GM12875 (cell line): ENCODE measurements around the gene SYNJ2.
A peak's percentile ranks its signal among the peaks of the same experiment; 100 is the strongest.

Experiments
- H3K4me3 ChIP-seq: one replicate; pipeline ENCODE4 v1.5.1; 2011; ENCODE audit warnings: low read depth, low read length, control low read depth
- TF ChIP-seq, protein P1 (sequence below): IDR thresholded peaks from 2 replicates; pipeline ENCODE4 v1.5.1; 2011; ENCODE audit warnings: low read depth, mild to moderate bottlenecking, control low read depth, inconsistent platforms, low read length, moderate library complexity, borderline replicate concordance; ENCODE audit not compliant: insufficient read depth

The SYNJ2 gene

DNA sequence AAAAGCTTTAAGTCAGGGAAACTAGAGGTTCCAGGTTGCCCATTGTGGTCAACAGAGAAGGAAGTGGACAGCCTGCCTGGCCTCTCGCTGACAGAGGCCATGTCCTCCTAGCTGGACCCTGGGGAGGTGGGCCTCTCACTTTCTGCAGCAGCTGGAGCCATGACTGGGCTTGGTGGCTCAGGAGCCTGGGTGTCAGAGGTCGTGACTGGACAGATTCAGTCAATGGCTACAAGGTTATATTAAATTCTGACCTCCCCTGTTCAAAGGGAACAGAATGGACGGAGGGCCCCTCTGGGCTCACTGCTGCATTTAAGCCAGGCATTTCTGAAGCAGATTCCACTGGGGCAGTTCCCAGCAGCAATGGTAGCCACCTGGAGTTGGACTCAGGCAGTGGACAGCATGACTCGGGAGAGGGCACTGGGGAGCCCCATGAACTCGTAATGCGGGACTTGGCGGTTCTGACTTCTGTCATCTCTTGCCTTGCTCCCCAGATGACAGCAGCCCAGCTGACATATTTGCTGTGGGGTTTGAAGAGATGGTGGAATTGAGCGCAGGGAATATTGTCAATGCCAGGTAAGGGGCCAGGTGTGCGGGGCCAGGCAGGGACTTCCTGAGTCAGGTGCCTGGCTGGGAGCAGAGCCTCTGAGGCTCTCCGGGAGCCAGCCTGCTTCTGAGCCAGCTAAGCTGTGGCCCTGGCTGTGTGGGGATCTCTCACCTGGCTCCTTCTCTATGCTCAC lies 86.7 kb downstream of the SYNJ2 start:
- H3K4me3 ChIP-seq, result no peak overlapping the region
- TF ChIP-seq, protein P1, sequence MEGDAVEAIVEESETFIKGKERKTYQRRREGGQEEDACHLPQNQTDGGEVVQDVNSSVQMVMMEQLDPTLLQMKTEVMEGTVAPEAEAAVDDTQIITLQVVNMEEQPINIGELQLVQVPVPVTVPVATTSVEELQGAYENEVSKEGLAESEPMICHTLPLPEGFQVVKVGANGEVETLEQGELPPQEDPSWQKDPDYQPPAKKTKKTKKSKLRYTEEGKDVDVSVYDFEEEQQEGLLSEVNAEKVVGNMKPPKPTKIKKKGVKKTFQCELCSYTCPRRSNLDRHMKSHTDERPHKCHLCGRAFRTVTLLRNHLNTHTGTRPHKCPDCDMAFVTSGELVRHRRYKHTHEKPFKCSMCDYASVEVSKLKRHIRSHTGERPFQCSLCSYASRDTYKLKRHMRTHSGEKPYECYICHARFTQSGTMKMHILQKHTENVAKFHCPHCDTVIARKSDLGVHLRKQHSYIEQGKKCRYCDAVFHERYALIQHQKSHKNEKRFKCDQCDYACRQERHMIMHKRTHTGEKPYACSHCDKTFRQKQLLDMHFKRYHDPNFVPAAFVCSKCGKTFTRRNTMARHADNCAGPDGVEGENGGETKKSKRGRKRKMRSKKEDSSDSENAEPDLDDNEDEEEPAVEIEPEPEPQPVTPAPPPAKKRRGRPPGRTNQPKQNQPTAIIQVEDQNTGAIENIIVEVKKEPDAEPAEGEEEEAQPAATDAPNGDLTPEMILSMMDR, result no peak

DNA sequence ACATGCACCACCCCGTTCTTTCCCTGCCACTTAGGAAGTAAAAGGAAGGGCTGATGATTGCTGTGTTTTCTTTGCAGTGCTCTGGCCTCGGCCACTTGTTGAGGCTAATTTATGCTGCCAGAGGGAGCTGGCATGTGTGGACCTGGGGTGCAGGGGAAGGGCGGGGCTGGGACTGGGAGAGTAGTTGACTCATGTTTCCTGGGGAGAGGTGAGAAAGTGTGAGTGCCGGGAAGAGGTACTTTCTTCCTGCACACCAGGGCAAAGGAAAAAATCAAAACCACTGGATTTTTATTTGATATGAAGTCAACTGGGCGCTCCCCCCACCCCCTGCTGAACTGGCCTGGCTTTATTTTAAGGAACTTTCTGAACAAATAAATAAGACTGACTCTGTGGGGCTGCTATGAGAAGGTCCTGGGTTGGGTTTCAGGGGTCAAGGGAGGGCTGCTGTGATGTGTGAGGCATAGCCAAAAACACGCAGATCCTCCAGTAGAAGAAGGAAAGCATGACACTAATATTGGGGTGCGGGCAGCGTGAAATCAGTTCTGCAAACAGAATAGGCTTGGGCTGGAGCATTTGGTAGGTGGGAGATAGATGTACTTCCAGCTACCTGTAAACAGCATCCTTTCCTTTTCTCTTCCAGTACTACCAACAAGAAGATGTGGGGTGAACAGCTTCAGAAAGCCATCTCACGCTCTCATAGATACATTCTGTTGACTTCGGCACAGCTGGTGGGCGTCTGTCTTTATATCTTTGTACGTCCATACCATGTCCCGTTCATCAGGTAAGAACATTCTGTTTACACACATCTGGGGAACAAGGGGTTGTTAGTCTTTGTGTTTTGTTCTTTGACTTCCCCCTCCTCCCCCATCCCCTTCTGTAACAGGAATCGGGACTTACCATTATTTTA lies 87.5 kb downstream of the SYNJ2 start:
- H3K4me3 ChIP-seq, result no peak overlapping the region
- TF ChIP-seq, protein P1, result no peak

DNA sequence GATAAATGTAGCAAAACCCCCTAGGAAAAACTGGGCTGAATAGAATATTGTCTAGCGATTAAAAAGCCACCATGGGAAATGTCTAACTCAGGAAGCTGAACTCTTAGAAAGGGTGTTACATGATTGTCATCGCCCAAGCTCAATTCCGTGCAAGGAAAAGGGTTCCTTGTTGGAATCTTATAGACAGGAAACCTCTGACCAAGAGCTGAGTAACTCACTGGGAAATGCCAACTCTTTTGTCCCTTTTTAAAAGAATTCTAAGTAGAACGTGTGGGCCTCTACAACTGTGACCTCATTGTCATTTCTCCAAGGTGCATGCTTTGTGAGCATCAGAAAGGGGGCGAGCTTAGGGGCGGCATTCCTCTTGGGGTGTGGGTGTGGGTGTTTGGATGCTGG lies 88.1 kb downstream of the SYNJ2 start:
- H3K4me3 ChIP-seq, result no peak overlapping the region
- TF ChIP-seq, protein P1, result no peak

DNA sequence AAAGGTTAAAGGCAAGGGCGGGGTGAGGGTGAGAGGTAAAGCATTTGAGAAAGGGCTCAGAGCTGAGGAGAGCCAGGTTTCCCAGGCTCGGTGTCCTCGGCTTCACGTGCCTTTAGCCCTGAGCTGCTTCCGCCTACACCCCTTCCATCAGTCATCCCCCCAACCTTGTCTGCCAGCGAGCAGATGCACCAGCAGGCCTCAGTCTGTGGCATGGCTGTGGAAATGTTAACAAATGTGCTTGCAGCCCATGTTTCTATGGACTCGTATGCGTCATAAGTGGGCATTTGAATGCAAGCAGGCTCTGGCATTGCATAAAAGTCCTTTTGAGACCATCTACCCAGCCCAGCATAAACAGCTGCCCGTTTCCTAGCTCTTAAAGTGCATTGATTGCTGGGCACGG lies 88.8 kb downstream of the SYNJ2 start:
- TF ChIP-seq, protein P1, result no peak
- no peak overlapping the region for H3K4me3 ChIP-seq

DNA sequence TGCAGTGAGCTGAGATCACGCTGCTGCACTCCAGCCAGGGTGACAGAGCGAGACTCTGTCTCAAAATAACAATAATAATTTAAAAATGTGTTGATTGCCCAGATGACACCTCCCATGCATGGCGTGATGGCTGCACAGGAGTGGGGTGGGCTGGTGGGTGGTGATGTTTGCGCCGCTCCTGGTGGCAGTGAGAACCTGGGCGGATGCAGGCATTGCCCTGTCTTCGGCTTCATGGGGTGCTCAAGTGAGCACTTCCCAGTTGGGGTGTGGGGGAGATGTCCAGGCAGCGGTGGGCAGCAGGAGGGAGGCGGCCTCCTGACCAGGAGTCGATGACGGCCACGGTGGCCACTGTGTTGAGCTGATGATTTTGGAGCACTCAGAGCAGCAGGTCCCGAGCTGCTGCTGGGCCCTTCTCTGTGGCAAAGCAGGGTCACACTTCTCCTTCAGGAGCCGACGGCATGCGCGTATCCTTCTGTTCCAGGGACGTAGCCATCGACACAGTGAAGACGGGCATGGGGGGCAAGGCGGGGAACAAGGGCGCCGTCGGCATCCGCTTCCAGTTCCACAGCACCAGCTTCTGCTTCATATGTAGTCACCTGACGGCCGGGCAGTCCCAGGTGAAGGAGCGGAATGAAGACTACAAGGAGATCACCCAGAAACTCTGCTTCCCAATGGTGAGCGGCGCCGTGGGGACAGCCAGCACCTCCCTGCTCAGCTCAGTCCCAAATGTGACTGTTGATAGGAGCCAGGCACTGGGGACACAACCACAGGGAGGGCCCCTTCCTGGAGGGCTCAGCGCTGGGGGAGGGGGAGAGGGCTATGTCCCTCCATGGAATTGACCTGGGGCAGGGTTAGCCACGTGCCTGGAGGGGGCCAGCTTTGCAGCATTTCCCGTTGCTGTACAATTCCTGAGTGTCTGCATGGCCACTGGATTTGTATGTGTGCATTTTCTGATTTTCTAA lies 89.7 kb downstream of the SYNJ2 start:
- H3K4me3 ChIP-seq, result no peak overlapping the region
- TF ChIP-seq, protein P1, result no peak

DNA sequence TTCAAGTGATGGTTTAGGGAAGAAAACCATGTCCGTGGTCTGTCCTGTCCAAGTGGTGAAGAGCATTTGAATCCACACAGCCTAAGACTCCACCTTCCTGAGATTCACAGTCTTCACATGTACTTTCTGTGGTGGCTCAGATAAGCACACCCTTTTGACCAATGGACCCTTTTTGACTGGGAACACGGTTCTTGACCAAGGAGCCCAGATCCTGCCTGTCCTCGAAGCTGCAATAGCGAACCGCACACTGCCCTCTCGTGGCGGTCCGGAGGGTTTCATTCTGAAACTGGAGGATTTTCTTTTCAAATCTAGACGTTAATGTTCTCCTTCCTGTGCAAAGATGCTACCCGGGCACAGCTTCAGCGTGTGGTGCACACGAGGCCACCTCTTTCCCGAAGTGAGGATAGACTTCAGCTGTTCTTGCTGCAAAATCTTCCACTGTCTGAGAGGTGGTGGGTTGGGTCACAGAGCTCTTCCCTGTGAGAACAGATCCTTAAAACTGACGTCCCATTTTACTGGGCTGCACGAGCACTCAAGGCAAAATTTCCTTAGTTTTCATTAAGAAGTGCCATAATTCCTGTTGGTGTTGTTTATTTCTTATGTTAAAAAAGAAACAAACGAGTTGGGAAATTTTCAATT lies 90.5 kb downstream of the SYNJ2 start:
- TF ChIP-seq, protein P1, result peak; percentile 68; the same call in 1 of the 2 replicates
- H3K4me3 ChIP-seq, result no peak overlapping the region
